HL-60 (cell line): Measurements from ENCODE around the gene TAX1BP1.

Experiments used
- DNase-seq, 2 experiments: peaks; one replicate each; pipeline ENCODE4 v3.0.0-alpha.2; 2010 to 2020; ENCODE audit warnings: low read depth in 1 of 2, low spot score in 1 of 2
- H3K27ac ChIP-seq: fragments of 250-450 bp; sonication (Bioruptor Pico); replicated peaks from 2 replicates; pipeline ENCODE4 v1.5.1; 2020; ENCODE audit warnings: mild to moderate bottlenecking, moderate library complexity
- H3K27me3 ChIP-seq: fragments of 250-450 bp; sonication (Bioruptor Pico); 2 replicates; pipeline ENCODE4 v1.5.1; 2021; ENCODE audit warnings: mild to moderate bottlenecking, moderate library complexity; ENCODE audit not compliant: insufficient read depth, poor library complexity, severe bottlenecking
- H3K4me3 ChIP-seq: replicated peaks from 2 replicates; pipeline ENCODE4 v1.5.1; 2011; ENCODE audit warnings: mild to moderate bottlenecking, control low read depth, low read length; ENCODE audit not compliant: insufficient read depth
- CTCF ChIP-seq: IDR thresholded peaks from one replicate; pipeline ENCODE4 v1.5.1; 2011; ENCODE audit warnings: low read length, control low read depth, inconsistent platforms; ENCODE audit not compliant: insufficient read depth
- GABPA ChIP-seq: IDR thresholded peaks from 2 replicates; pipeline ENCODE4 v1.6.1; 2012; ENCODE audit warnings: low read depth
- POLR2AphosphoS5 ChIP-seq: IDR thresholded peaks from 2 replicates; pipeline ENCODE4 v1.6.1; 2012; ENCODE audit warnings: low read depth
- SPI1 ChIP-seq: IDR thresholded peaks from 2 replicates; pipeline ENCODE4 v1.6.1; 2012; ENCODE audit warnings: low read depth, mild to moderate bottlenecking, borderline replicate concordance
- TF ChIP-seq, protein P1 (sequence below): IDR thresholded peaks from 2 replicates; pipeline ENCODE4 v1.6.1; 2012; ENCODE audit warnings: low read depth; ENCODE audit not compliant: insufficient replicate concordance

TAX1BP1 gene

GRCh38 chr7:27753863-27754262 lies 13.9 kb downstream of the TAX1BP1 start:
- Histone ChIP-seq H3K27ac (no peak overlapping the region), H3K4me3 (no peak overlapping the region), H3K27me3 (no peaks in the 10 kb centered on the region)
- no peak for TF ChIP-seq GABPA
- DNase-seq, result no peak

- Histone ChIP-seq H3K27ac (no peak overlapping the region), H3K4me3 (no peak overlapping the region), H3K27me3 (no peaks in the 10 kb centered on the region)
- TF ChIP-seq GABPA (no peak), SPI1 (no peak), CTCF (no peak)
- TF ChIP-seq, protein P1, sequence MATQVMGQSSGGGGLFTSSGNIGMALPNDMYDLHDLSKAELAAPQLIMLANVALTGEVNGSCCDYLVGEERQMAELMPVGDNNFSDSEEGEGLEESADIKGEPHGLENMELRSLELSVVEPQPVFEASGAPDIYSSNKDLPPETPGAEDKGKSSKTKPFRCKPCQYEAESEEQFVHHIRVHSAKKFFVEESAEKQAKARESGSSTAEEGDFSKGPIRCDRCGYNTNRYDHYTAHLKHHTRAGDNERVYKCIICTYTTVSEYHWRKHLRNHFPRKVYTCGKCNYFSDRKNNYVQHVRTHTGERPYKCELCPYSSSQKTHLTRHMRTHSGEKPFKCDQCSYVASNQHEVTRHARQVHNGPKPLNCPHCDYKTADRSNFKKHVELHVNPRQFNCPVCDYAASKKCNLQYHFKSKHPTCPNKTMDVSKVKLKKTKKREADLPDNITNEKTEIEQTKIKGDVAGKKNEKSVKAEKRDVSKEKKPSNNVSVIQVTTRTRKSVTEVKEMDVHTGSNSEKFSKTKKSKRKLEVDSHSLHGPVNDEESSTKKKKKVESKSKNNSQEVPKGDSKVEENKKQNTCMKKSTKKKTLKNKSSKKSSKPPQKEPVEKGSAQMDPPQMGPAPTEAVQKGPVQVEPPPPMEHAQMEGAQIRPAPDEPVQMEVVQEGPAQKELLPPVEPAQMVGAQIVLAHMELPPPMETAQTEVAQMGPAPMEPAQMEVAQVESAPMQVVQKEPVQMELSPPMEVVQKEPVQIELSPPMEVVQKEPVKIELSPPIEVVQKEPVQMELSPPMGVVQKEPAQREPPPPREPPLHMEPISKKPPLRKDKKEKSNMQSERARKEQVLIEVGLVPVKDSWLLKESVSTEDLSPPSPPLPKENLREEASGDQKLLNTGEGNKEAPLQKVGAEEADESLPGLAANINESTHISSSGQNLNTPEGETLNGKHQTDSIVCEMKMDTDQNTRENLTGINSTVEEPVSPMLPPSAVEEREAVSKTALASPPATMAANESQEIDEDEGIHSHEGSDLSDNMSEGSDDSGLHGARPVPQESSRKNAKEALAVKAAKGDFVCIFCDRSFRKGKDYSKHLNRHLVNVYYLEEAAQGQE, result no peak
- no peak for DNase-seq
Measured at GRCh38 chr7:27756298-27756697, 16.3 kb downstream of the TAX1BP1 start.

DNA sequence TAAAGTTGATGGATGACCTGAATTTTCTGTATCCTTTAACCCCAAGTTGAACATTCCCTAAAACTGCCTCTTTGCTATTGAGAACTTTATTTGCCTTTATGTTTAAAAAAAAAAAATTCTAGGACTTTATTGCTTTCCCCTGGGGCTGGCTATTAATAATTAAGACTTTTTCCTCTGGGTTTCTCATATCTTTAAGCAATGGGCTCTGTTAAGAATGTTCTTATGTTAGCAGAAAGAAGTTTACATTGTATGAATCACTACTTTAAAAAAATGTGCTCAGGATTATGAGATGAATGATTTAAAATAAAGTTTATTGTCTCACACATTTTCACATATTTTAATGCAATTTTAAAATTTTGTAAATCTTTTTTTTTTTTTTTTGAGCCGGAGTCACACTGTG lies 19.5 kb downstream of the TAX1BP1 start:
- Histone ChIP-seq H3K27me3 (no peaks in the 10 kb centered on the region), H3K27ac (no peak overlapping the region), H3K4me3 (no peak overlapping the region)
- no peak for DNase-seq
- TF ChIP-seq GABPA (no peak), SPI1 (no peak), CTCF (no peak), POLR2AphosphoS5 (no peak)
- TF ChIP-seq, protein P1, result no peak

GRCh38 chr7:27762062-27762461 lies 22.1 kb downstream of the TAX1BP1 start:
- no peak overlapping the region for H3K4me3 ChIP-seq
- TF ChIP-seq CTCF (no peak), GABPA (no peak), SPI1 (no peak), POLR2AphosphoS5 (no peak)
- TF ChIP-seq, protein P1, result no peak
- DNase-seq, result no peak
- no peaks in the 10 kb centered on the region for H3K27me3 ChIP-seq
- H3K27ac ChIP-seq, result no peak overlapping the region
